A673 (cell line): ENCODE measurements around the gene PSD. TPM values are rescaled to one million over a fixed set of nuclear protein-coding genes. Genes with fewer than 3 reads are reported as not detected.

ENCODE experiments used
- BruUV-seq: library from RNA; stranded (reverse); fragments of 400-500 nt; replicated peaks from 2 replicates; lab custom pipeline; 2021; lab: Mats Ljungman, UMichigan
- CTCF ChIA-PET: fragments of 300-600 bp; sonication (Branson Sonifier 250); formaldehyde crosslinking; loops from one replicate; lab custom pipeline; 2022; ENCODE audit warnings: antibody characterized with exemption; lab: Charles Lee
- POLR2A ChIA-PET: fragments of 300-600 bp; sonication (Branson Sonifier 250); formaldehyde crosslinking; loops from one replicate; lab custom pipeline; 2022; ENCODE audit warnings: antibody characterized with exemption; ENCODE audit not compliant: low non-redundant PET; lab: Charles Lee
- DNase-seq: peaks from one replicate; pipeline ENCODE4 v3.0.0-alpha.2; 2015; ENCODE audit warnings: low spot score
- H3K27ac ChIP-seq: fragments of 200-600 bp; sonication (generic); 2 replicates; pipeline ENCODE4 v1.5.1; 2016; ENCODE audit warnings: mixed run types, low read depth, mild to moderate bottlenecking, mixed read lengths, antibody characterized with exemption, low read length; ENCODE audit not compliant: poor library complexity, severe bottlenecking
- H3K27me3 ChIP-seq: fragments of 200-600 bp; sonication (generic); replicated peaks from 2 replicates; pipeline ENCODE4 v1.6.1; 2017; ENCODE audit warnings: mixed run types, low read depth, mild to moderate bottlenecking, mixed read lengths, antibody characterized with exemption, low read length; ENCODE audit not compliant: insufficient read depth, poor library complexity
- H3K36me3 ChIP-seq: fragments of 200-600 bp; sonication (generic); 2 replicates; pipeline ENCODE4 v1.6.1; 2016; ENCODE audit warnings: mixed run types, mild to moderate bottlenecking, mixed read lengths, antibody characterized with exemption, low read length; ENCODE audit not compliant: insufficient read depth, poor library complexity, severe bottlenecking
- H3K4me1 ChIP-seq: fragments of 200-600 bp; sonication (generic); 2 replicates; pipeline ENCODE4 v1.6.1; 2017; ENCODE audit warnings: mixed run types, mild to moderate bottlenecking, mixed read lengths, antibody characterized with exemption, low read length; ENCODE audit not compliant: insufficient read depth, poor library complexity, severe bottlenecking
- H3K4me3 ChIP-seq: fragments of 200-600 bp; sonication (generic); 2 replicates; pipeline ENCODE4 v1.5.1; 2016; ENCODE audit warnings: low read depth, mixed run types, mild to moderate bottlenecking, mixed read lengths, low read length; ENCODE audit not compliant: poor library complexity, severe bottlenecking
- H3K9me3 ChIP-seq: fragments of 200-600 bp; sonication (generic); 2 replicates; pipeline ENCODE4 v1.6.1; 2016; ENCODE audit warnings: mixed run types, low read depth, mild to moderate bottlenecking, mixed read lengths, antibody characterized with exemption, low read length; ENCODE audit not compliant: poor library complexity, severe bottlenecking
- EZH2 ChIP-seq: fragments of 200-600 bp; sonication (generic); IDR thresholded peaks from 2 replicates; pipeline ENCODE4 v1.6.1; 2017; ENCODE audit warnings: borderline replicate concordance, low read depth, mild to moderate bottlenecking, mixed read lengths, antibody characterized with exemption, low read length; ENCODE audit not compliant: poor library complexity, severe bottlenecking
- intact Hi-C: fragments of 100-400 bp; cut with micrococcal nuclease; formaldehyde crosslinking; loops from one replicate; pipeline ENCODE4 v1.10.0; 2022; ENCODE audit not compliant: unreplicated experiment
- total RNA-seq: library from RNA; stranded (reverse); gene quantifications from 2 replicates; pipeline ENCODE4 v1.2.3, GENCODE V29; 2021
- TF ChIP-seq, protein P1 (sequence below): fragments of 300-800, 200-600 bp; sonication (generic); conservative IDR thresholded peaks from 2 replicates; pipeline ENCODE4 v1.5.1; 2017; ENCODE audit warnings: low read depth, mild to moderate bottlenecking, antibody characterized with exemption, low read length, moderate library complexity, mixed read lengths

Gene PSD
- total RNA-seq, 1 experiment from 2014 or later: 5.8 TPM

DNA sequence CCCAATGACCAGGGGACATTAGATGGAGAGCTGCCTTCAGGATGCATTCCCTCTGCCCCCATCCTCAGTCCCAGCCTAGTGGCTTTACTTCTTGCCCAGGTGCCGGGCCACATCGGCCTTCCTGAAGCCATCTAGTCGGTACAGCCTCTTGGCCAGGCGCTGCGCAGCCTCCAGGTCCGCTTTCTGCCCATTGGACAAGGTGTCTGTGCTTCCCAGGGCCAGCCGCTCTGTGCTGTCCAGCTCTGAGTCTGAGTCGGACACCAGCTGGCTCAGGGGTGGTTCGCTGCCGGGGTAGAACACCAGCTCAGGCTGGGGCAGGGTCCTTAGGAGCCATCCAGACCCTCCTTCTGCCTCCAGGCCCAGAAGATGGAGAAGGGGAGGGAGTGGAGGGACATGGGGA, 6.3 kb downstream of the PSD start:
- H3K27ac ChIP-seq: no peak overlapping the region

DNA sequence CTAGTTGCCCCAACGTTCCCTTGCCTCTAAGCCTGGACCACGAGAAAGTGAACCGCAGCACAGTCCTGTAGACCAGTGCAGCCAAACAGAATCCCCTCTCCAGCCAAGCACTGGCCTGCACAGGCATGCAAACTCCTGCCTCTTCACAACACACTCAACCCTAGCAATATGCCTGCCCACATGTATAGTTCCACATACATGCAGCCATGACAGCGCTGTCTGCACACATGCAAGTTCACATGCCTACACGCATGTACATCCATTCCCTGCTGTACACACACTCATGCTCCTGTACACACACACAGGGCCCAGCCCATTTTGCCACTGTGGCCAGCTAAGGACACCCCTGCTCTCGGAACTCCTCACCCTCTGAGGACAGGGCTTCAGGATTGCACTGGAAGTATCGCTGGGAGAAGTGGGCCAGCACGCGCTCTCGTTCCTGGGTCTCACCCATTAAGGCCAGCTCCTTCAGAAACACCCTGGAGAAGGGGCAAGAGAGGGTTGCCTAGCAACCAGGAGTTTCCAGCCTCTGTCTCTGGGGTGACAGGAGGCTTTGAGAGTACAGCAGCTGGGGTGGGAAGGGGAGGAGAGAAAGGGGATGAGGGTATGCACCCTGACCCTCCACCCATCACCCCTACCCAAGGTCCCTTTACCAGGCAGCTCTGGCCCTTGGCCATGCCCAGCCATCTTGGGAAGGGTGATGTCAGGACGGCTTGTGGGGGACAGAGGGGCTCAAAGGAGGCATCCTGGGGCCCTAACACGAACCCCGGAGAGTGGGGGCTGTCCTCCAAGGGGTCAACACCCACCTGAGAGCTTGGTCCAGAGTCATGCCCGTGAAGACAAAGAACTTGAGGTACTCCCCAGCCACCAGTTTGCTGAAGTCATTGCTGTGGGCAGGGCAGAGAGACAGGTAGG, 7.0 kb downstream of the PSD start:
- Histone ChIP-seq H3K4me3 (no peak overlapping the region), H3K27me3 (no peaks in the 10 kb centered on the region), H3K36me3 (no peaks in the 10 kb centered on the region), H3K9me3 (no peaks in the 10 kb centered on the region), H3K4me1 (peaks cover 23% of the 10 kb centered on the region), H3K27ac (no peak overlapping the region)
- POLR2A ChIA-PET: no interaction called here
- no peak for DNase-seq
- no peak for TF ChIP-seq EZH2
- TF ChIP-seq, protein P1, sequence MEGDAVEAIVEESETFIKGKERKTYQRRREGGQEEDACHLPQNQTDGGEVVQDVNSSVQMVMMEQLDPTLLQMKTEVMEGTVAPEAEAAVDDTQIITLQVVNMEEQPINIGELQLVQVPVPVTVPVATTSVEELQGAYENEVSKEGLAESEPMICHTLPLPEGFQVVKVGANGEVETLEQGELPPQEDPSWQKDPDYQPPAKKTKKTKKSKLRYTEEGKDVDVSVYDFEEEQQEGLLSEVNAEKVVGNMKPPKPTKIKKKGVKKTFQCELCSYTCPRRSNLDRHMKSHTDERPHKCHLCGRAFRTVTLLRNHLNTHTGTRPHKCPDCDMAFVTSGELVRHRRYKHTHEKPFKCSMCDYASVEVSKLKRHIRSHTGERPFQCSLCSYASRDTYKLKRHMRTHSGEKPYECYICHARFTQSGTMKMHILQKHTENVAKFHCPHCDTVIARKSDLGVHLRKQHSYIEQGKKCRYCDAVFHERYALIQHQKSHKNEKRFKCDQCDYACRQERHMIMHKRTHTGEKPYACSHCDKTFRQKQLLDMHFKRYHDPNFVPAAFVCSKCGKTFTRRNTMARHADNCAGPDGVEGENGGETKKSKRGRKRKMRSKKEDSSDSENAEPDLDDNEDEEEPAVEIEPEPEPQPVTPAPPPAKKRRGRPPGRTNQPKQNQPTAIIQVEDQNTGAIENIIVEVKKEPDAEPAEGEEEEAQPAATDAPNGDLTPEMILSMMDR: no peak
- no TSS peak for BruUV-seq
- intact Hi-C loops: no loop called here
- CTCF ChIA-PET: no interaction called here

More for the DNA sequence above, 6.3 kb downstream of the PSD start:
- intact Hi-C loops: no loop called here
- POLR2A ChIA-PET: no interaction called here
- no peak overlapping the region for H3K4me3 ChIP-seq
- TF ChIP-seq, protein P1: no peak
- TF ChIP-seq EZH2: no peak
- BruUV-seq: no TSS peak
- H3K4me1 ChIP-seq: peaks cover 23% of the 10 kb centered on the region
- H3K9me3 ChIP-seq: no peaks in the 10 kb centered on the region
- DNase-seq: no peak
- H3K27me3 ChIP-seq: no peaks in the 10 kb centered on the region
- no peaks in the 10 kb centered on the region for H3K36me3 ChIP-seq
- CTCF ChIA-PET: interaction anchor here (0.5 kb wide), 1 partner anchor 171 kb away, joined by 3 read pairs; no protein-coding TSS in a partner anchor

DNA sequence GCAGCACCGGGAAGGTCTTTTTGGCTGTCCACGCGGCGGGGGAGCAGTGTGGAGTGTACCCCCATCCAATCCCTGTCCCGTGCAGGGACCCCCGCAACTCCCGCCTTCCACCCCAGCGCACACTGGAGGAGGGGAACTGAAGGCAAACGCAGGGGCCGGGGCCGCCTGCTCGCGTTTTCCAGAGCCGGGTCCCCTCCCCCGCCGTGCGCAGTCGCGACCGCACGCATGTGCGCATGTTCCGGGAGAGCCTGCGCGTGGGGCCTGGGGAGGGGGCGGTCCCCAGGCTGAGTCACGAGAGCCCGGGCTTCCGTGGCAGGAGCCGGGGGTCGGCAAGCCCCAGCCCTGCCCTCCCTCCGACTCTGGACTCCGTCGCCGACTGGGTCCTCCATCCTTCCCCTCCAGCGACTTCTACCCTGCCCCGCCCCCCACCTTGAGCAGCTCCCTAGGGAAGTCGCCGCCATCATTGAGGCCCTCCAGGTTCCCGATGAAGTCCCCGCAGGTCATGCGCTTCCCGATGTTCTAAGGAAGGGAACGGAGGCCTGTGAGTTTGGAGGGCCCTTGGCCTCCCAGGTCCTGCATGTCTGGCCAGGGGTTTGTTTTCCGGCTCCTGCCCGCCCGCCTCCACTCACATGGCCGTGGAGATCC, 8.0 kb downstream of the PSD start:
- Histone ChIP-seq H3K4me1 (peaks cover 23% of the 10 kb centered on the region), H3K27me3 (no peaks in the 10 kb centered on the region), H3K27ac (peak overlapping the region; percentile 42), H3K4me3 (peak overlapping the region; percentile 61), H3K36me3 (no peaks in the 10 kb centered on the region), H3K9me3 (no peaks in the 10 kb centered on the region)
- CTCF ChIA-PET: interaction anchor here (0.9 kb wide), 1 partner anchor 10 kb away, joined by 3 read pairs; no protein-coding TSS in a partner anchor
- no TSS peak for BruUV-seq
- intact Hi-C loops: no loop called here
- TF ChIP-seq, protein P1: no peak
- TF ChIP-seq EZH2: no peak
- DNase-seq: peak; percentile 48
- POLR2A ChIA-PET: no interaction called here
